HepG2 (cell line): ENCODE results near the gene LSM3. TPM values are rescaled to one million over a fixed set of nuclear protein-coding genes. Genes with fewer than 3 reads are reported as not detected.

ENCODE experiments used
- FOXJ3 ChIP-seq: sonication (generic); formaldehyde crosslinking; IDR thresholded peaks from 2 replicates; pipeline ENCODE4 v1.4.0; 2020; ENCODE audit warnings: missing genetic modification reagents, mild to moderate bottlenecking, borderline replicate concordance
- GABPA ChIP-seq, 2 experiments: IDR thresholded peaks; 2 replicates each; pipeline ENCODE4 v1.6.1; 2011 to 2016; ENCODE audit warnings: low read depth in 2 of 2, low read length in 1 of 2, missing biosample characterization in 1 of 2, missing genetic modification characterization in 1 of 2
- MXD4 ChIP-seq: IDR thresholded peaks from 2 replicates; pipeline ENCODE4 v1.6.1; 2016; ENCODE audit warnings: mild to moderate bottlenecking, missing biosample characterization, missing genetic modification reagents
- NFATC3 ChIP-seq: sonication (generic); formaldehyde crosslinking; IDR thresholded peaks from 2 replicates; pipeline ENCODE4 v1.5.1; 2020; ENCODE audit warnings: mild to moderate bottlenecking, missing genetic modification reagents
- RBM22 ChIP-seq: fragments of 200-400 bp; formaldehyde crosslinking; optimal IDR thresholded peaks from 2 replicates; pipeline ENCODE3; 2017; ENCODE audit warnings: mild to moderate bottlenecking, low read length, moderate library complexity
- SP140L ChIP-seq: sonication (generic); formaldehyde crosslinking; IDR thresholded peaks from 2 replicates; pipeline ENCODE4 v1.4.0; 2020; ENCODE audit warnings: missing genetic modification reagents, borderline replicate concordance
- TBL1XR1 ChIP-seq: fragments of 150-350 bp; IDR thresholded peaks from 2 replicates; pipeline ENCODE4 v1.6.1; 2014; ENCODE audit warnings: borderline replicate concordance, low read length; ENCODE audit not compliant: partially characterized antibody
- TRAFD1 ChIP-seq: sonication (generic); formaldehyde crosslinking; IDR thresholded peaks from 2 replicates; pipeline ENCODE4 v1.5.1; 2020; ENCODE audit warnings: missing genetic modification reagents, mild to moderate bottlenecking, borderline replicate concordance
- YY1 ChIP-seq: IDR thresholded peaks from 2 replicates; pipeline ENCODE4 v1.6.1; 2011; ENCODE audit warnings: low read length, low read depth, moderate library complexity, mild to moderate bottlenecking; ENCODE audit not compliant: insufficient read depth, insufficient replicate concordance
- ZBTB46 ChIP-seq: sonication (generic); formaldehyde crosslinking; IDR thresholded peaks from 2 replicates; pipeline ENCODE4 v1.4.0; 2020; ENCODE audit warnings: mild to moderate bottlenecking, missing genetic modification reagents, borderline replicate concordance
- ZBTB7A ChIP-seq: sonication (generic); formaldehyde crosslinking; IDR thresholded peaks from 2 replicates; pipeline ENCODE4 v1.8.0; 2022; ENCODE audit warnings: mild to moderate bottlenecking, missing genetic modification reagents
- ZNF687 ChIP-seq: sonication (generic); formaldehyde crosslinking; IDR thresholded peaks from 2 replicates; pipeline ENCODE4 v1.5.1; 2020; ENCODE audit warnings: mild to moderate bottlenecking, missing genetic modification reagents, moderate library complexity
- polyA plus RNA-seq, 8 experiments: library from polyadenylated mRNA; depleted of rRNA in 3 of 8; stranded (reverse) in 7 of 8; unstranded in 1 of 8; fragments of >200 nt; fragmentation: Illumina TruSeq in 4 of 8; extraction: Trizol in 4 of 8; gene quantifications; 2 replicates each; pipeline versions ENCODE4 v1.2.1 to v1.2.3, GENCODE V29; 2011 to 2016; ENCODE audit warnings: low read depth in 4 of 8, missing spikeins in 1 of 8, mixed read lengths in 1 of 8; ENCODE audit not compliant: insufficient read depth in 1 of 8
- total RNA-seq, 5 experiments: library from RNA; depleted of rRNA; stranded (reverse); fragments of >200 nt; fragmentation: Illumina TruSeq; extraction: Trizol; gene quantifications; 2 replicates each; pipeline ENCODE4 v1.2.3, GENCODE V29; 2016; ENCODE audit warnings: low read depth in 1 of 5
- TF ChIP-seq, protein P1 (sequence below): sonication (generic); formaldehyde crosslinking; IDR thresholded peaks from 2 replicates; pipeline ENCODE4 v1.4.0; 2020; ENCODE audit warnings: missing genetic modification reagents
- TF ChIP-seq, protein P2 (sequence below): sonication (generic); formaldehyde crosslinking; IDR thresholded peaks from 2 replicates; pipeline ENCODE4 v1.5.0; 2020; ENCODE audit warnings: mild to moderate bottlenecking, missing genetic modification reagents

LSM3 gene
- total and polyA plus RNA-seq, 2 of the 13 experiments (the other 11 are each of a cell fraction or from before 2014, with no cell fraction given): 5.1 to 19.4 TPM

DNA sequence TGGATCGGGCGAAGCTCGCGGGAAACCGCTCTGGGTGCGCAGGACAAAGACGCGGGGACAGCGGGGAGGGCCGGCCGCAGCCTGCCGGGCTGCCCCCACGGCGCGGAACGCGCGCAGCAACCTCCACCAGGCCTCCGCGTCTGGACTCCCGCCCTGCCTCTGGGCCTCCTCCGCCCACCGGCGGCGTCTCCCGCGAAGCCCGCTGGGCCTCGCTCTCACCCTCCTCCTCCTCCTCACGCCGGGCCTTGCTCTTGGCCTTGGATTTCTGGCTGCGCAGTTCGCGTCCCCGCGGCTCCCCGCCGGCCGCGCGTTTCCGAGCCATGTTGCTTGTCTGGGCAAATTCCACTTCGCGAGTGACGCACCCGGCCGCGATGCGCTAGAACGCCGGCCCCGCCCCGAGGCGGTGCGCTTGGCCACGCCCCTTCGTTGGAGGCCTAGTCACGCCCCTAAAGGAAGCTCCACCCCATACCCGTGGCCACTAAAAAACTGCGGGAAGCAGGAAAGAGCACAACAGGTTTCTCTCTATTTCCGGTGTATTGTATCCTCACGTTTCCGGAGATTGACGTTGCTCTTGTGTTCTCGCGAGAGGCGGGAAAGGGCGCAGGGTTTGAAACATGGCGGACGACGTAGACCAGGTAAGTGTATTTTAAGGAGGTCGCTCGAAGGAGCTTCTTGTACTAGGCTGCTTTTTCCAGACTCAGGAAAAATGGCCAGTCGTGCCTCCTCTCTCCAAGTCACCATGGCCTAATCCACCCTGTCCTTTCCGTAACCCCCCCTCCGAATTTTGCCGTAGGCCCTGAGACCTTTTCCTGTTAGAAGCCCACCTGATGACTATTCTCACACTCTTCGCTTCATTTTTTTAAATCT, at the start of gene LSM3, which contains the start of gene XPC (continued):
- TF ChIP-seq ZBTB46 (CRISPR knock-in tag): no peak
- peak; percentile 63 for TF ChIP-seq GABPA (IDR thresholded peaks at IDR 0.05; ENCODE audit: low read depth, low read length)
- peak; percentile 96 for TF ChIP-seq GABPA (CRISPR knock-in tag; IDR thresholded peaks at IDR 0.05; ENCODE audit: low read depth)
- TF ChIP-seq, protein P1, sequence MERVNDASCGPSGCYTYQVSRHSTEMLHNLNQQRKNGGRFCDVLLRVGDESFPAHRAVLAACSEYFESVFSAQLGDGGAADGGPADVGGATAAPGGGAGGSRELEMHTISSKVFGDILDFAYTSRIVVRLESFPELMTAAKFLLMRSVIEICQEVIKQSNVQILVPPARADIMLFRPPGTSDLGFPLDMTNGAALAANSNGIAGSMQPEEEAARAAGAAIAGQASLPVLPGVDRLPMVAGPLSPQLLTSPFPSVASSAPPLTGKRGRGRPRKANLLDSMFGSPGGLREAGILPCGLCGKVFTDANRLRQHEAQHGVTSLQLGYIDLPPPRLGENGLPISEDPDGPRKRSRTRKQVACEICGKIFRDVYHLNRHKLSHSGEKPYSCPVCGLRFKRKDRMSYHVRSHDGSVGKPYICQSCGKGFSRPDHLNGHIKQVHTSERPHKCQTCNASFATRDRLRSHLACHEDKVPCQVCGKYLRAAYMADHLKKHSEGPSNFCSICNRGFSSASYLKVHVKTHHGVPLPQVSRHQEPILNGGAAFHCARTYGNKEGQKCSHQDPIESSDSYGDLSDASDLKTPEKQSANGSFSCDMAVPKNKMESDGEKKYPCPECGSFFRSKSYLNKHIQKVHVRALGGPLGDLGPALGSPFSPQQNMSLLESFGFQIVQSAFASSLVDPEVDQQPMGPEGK (CRISPR knock-in tag): 0 out of 2 replicates have a peak, but pooled peaks have one; percentile 53
- TF ChIP-seq MXD4: peak; percentile 48; the same call in 1 of the 2 replicates
- TF ChIP-seq ZNF687 (CRISPR knock-in tag): peak; percentile 94
- TF ChIP-seq RBM22: no peak
- no peak for TF ChIP-seq NFATC3 (CRISPR knock-in tag)
- peak; percentile 56; the same call in 1 of the 2 replicates for TF ChIP-seq FOXJ3
- TF ChIP-seq SP140L (CRISPR knock-in tag): no peak; the same call in 1 of the 2 replicates
- TF ChIP-seq YY1: peak; percentile 92
- TF ChIP-seq ZBTB7A: no peak
- TF ChIP-seq TBL1XR1: peak; percentile 68
- TF ChIP-seq, protein P2, sequence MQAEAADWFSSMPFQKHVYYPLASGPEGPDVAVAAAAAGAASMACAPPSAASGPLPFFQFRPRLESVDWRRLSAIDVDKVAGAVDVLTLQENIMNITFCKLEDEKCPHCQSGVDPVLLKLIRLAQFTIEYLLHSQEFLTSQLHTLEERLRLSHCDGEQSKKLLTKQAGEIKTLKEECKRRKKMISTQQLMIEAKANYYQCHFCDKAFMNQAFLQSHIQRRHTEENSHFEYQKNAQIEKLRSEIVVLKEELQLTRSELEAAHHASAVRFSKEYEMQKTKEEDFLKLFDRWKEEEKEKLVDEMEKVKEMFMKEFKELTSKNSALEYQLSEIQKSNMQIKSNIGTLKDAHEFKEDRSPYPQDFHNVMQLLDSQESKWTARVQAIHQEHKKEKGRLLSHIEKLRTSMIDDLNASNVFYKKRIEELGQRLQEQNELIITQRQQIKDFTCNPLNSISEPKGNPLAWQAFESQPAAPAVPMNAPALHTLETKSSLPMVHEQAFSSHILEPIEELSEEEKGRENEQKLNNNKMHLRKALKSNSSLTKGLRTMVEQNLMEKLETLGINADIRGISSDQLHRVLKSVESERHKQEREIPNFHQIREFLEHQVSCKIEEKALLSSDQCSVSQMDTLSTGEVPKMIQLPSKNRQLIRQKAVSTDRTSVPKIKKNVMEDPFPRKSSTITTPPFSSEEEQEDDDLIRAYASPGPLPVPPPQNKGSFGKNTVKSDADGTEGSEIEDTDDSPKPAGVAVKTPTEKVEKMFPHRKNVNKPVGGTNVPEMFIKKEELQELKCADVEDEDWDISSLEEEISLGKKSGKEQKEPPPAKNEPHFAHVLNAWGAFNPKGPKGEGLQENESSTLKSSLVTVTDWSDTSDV (CRISPR knock-in tag): 0 out of 2 replicates have a peak, but pooled peaks have one; percentile 71
- peak; percentile 40; the same call in 1 of the 2 replicates for TF ChIP-seq TRAFD1 (CRISPR knock-in tag)
